CD14-positive monocyte (primary cell): ENCODE results near the gene ZNF543. TPM values are rescaled to one million over a fixed set of nuclear protein-coding genes. Genes with fewer than 3 reads are reported as not detected.

Experiments used
- DNase-seq, 3 donors: peaks; one replicate each; pipeline ENCODE4 v3.0.0-alpha.2; 2011 to 2022
- H2AFZ ChIP-seq: 2 replicates; pipeline ENCODE4 v1.6.0; 2012; ENCODE audit warnings: mild to moderate bottlenecking, low read depth, low read length, inconsistent platforms; ENCODE audit not compliant: insufficient read depth, poor library complexity, severe bottlenecking
- H3K27ac ChIP-seq, 2 donors: 1 replicate in 1 of 2; 2 replicates in 1 of 2; pipeline ENCODE4 v1.5.1; 2012 to 2013; ENCODE audit warnings: low read length in 2 of 2, control low read depth in 1 of 2, inconsistent platforms in 1 of 2, low read depth in 1 of 2, mild to moderate bottlenecking in 1 of 2
- H3K27me3 ChIP-seq, 2 donors: one replicate each; pipeline versions ENCODE4 v1.6.0 to v1.6.1; 2011 to 2013; ENCODE audit warnings: low read length in 2 of 2; ENCODE audit not compliant: control insufficient read depth in 2 of 2, insufficient read depth in 2 of 2
- H3K36me3 ChIP-seq, 2 donors: replicated peaks in 1 of 2; 1 replicate in 1 of 2; 2 replicates in 1 of 2; pipeline versions ENCODE4 v1.5.1 to v1.6.1; 2012 to 2013; ENCODE audit warnings: low read length in 2 of 2, control low read depth in 1 of 2, inconsistent platforms in 1 of 2, mild to moderate bottlenecking in 1 of 2; ENCODE audit not compliant: insufficient read depth in 2 of 2, control insufficient read depth in 1 of 2
- H3K4me1 ChIP-seq, 2 donors: 1 replicate in 1 of 2; 2 replicates in 1 of 2; pipeline versions ENCODE4 v1.5.1 to v1.6.1; 2012 to 2013; ENCODE audit warnings: low read length in 2 of 2, control low read depth in 1 of 2, inconsistent platforms in 1 of 2, mild to moderate bottlenecking in 1 of 2, moderate library complexity in 1 of 2; ENCODE audit not compliant: insufficient read depth in 2 of 2, control insufficient read depth in 1 of 2
- H3K4me2 ChIP-seq: replicated peaks from 2 replicates; pipeline ENCODE3; 2012; ENCODE audit warnings: low read length, moderate library complexity, mild to moderate bottlenecking; ENCODE audit not compliant: poor library complexity, severe bottlenecking; ENCODE audit errors: extremely low read depth
- H3K4me3 ChIP-seq, 3 experiments: fragments of 200-600 bp in 1 of 3; sonication (generic) in 1 of 3; replicated peaks in 1 of 3; 1 replicate in 2 of 3; 2 replicates in 1 of 3; pipeline ENCODE4 v1.5.1; 2011 to 2013; ENCODE audit warnings: low read length in 3 of 3, mild to moderate bottlenecking in 3 of 3, control low read depth in 2 of 3, low read depth in 2 of 3, inconsistent platforms in 1 of 3, moderate library complexity in 1 of 3
- H3K79me2 ChIP-seq: 2 replicates; pipeline ENCODE4 v1.6.0; 2012; ENCODE audit warnings: mild to moderate bottlenecking, control low read depth, inconsistent platforms, low read length, moderate library complexity; ENCODE audit not compliant: insufficient read depth
- H3K9ac ChIP-seq: 2 replicates; pipeline ENCODE4 v1.6.0; 2017; ENCODE audit warnings: low read length, mild to moderate bottlenecking; ENCODE audit not compliant: insufficient read depth, poor library complexity, severe bottlenecking
- H3K9me3 ChIP-seq, 2 donors: replicated peaks in 1 of 2; 1 replicate in 1 of 2; 2 replicates in 1 of 2; pipeline versions ENCODE4 v1.5.1 to v1.6.1; 2012 to 2013; ENCODE audit warnings: low read length in 2 of 2, control low read depth in 1 of 2; ENCODE audit not compliant: control insufficient read depth in 1 of 2, insufficient read depth in 1 of 2
- H4K20me1 ChIP-seq: 2 replicates; pipeline ENCODE4 v1.6.0; 2012; ENCODE audit warnings: mild to moderate bottlenecking, low read length, control low read depth, moderate library complexity; ENCODE audit not compliant: insufficient read depth
- H3K27ac Mint-ChIP-seq, 7 donors: one replicate each; pipeline ENCODE4 v1.8.0; 2020; ENCODE audit warnings: mild to moderate bottlenecking in 7 of 7, mixed read lengths in 7 of 7, moderate library complexity in 6 of 7, inconsistent platforms in 2 of 7
- H3K27me3 Mint-ChIP-seq, 3 donors: one replicate each; pipeline ENCODE4 v1.8.0; 2021 to 2022; ENCODE audit warnings: low read depth in 3 of 3, mild to moderate bottlenecking in 3 of 3, mixed read lengths in 3 of 3, moderate library complexity in 3 of 3, inconsistent platforms in 1 of 3
- H3K36me3 Mint-ChIP-seq, 2 donors: one replicate each; pipeline ENCODE4 v1.8.0; 2020; ENCODE audit warnings: mixed read lengths in 2 of 2, inconsistent platforms in 1 of 2, mild to moderate bottlenecking in 1 of 2
- H3K4me1 Mint-ChIP-seq: one replicate; pipeline ENCODE4 v1.8.0; 2020; ENCODE audit warnings: mild to moderate bottlenecking, mixed read lengths
- H3K4me3 Mint-ChIP-seq, 2 donors: one replicate each; pipeline ENCODE4 v1.8.0; 2020; ENCODE audit warnings: mild to moderate bottlenecking in 2 of 2, mixed read lengths in 2 of 2, moderate library complexity in 1 of 2
- H3K9me3 Mint-ChIP-seq, 7 donors: one replicate each; pipeline ENCODE4 v1.8.0; 2020 to 2022; ENCODE audit warnings: mixed read lengths in 7 of 7, mild to moderate bottlenecking in 6 of 7, moderate library complexity in 6 of 7, inconsistent platforms in 2 of 7
- WGBS: methylation state at CpG from one replicate; pipeline ENCODE4 v1.1.5; 2013; ENCODE audit warnings: missing lambda C conversion rate; ENCODE audit not compliant: insufficient coverage; 5-methylcytosine and 5-hydroxymethylcytosine counted together
- intact Hi-C, 2 donors: fragments of 100-400 bp; cut with micrococcal nuclease; formaldehyde crosslinking; loops; one replicate each; pipeline versions ENCODE4 v1.15.0 to v1.15.1; 2023
- polyA plus RNA-seq, 3 donors: library from polyadenylated mRNA; depleted of rRNA in 1 of 3; unstranded in 2 of 3; stranded (reverse) in 1 of 3; fragments of 300-500 nt in 2 of 3; fragments of >200 nt in 1 of 3; fragmentation: Illumina TruSeq in 2 of 3; gene quantifications; 1 replicate in 2 of 3; 2 replicates in 1 of 3; pipeline ENCODE4 v1.2.3, GENCODE V29; 2012 to 2021
- TF ChIP-seq, protein P1 (sequence below): fragments of 200-600 bp; IDR thresholded peaks from one replicate; pipeline ENCODE4 v1.8.0; 2022; ENCODE audit warnings: antibody characterized with exemption, mild to moderate bottlenecking

Gene ZNF543
- polyA plus RNA-seq, 3 donors: 0.85 to 1.1 (median 0.99) TPM

DNA sequence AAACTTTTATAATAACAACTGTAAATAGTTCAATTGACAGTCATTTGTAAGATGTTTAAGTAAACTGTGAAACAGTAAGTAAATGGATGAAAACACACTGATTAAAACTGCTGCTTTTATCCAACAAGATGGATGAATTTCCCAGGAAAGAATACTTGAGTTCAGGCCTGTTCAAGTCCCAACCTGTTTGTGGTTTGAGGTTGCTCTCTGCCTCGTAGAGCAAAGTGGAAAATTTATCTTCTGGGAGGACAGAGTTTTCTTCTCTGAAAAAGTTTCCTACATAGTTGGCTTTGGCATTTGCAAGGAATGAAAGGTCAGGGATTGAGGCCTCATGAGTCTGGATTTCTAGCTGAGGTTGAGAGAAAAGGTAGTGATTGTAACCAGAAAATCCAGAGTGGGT lies 15.2 kb upstream of the ZNF543 start:
- intact Hi-C loops: no loop called here
- Mint-ChIP-seq H3K4me3 (no peak overlapping the region), H3K27ac (no peak overlapping the region), H3K9me3 (peaks cover 0 to 18% (median 12%) of the 10 kb centered on the region in 7 donors), H3K36me3 (peaks cover 19 to 41% of the 10 kb centered on the region in 2 donors), H3K4me1 (no peaks in the 10 kb centered on the region), H3K27me3 (peaks cover 0 to 2% (median 0%) of the 10 kb centered on the region in 3 donors)
- WGBS: 0% methylated on average over 1 of the region's 1 CpG
- Histone ChIP-seq H3K27ac (no peak overlapping the region), H3K4me1 (no peaks in the 10 kb centered on the region), H3K79me2 (peaks cover 6% of the 10 kb centered on the region), H3K4me3 (no peak overlapping the region), H3K4me2 (no peak overlapping the region), H2AFZ (no peak overlapping the region), H3K36me3 (peaks cover 0 to 48% of the 10 kb centered on the region in 2 donors), H3K27me3 (no peaks in the 10 kb centered on the region), H3K9me3 (peaks cover 0 to 7% of the 10 kb centered on the region in 2 donors), H4K20me1 (no peaks in the 10 kb centered on the region), H3K9ac (no peak overlapping the region)
- no peak for DNase-seq
- TF ChIP-seq, protein P1, sequence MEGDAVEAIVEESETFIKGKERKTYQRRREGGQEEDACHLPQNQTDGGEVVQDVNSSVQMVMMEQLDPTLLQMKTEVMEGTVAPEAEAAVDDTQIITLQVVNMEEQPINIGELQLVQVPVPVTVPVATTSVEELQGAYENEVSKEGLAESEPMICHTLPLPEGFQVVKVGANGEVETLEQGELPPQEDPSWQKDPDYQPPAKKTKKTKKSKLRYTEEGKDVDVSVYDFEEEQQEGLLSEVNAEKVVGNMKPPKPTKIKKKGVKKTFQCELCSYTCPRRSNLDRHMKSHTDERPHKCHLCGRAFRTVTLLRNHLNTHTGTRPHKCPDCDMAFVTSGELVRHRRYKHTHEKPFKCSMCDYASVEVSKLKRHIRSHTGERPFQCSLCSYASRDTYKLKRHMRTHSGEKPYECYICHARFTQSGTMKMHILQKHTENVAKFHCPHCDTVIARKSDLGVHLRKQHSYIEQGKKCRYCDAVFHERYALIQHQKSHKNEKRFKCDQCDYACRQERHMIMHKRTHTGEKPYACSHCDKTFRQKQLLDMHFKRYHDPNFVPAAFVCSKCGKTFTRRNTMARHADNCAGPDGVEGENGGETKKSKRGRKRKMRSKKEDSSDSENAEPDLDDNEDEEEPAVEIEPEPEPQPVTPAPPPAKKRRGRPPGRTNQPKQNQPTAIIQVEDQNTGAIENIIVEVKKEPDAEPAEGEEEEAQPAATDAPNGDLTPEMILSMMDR: no peak

DNA sequence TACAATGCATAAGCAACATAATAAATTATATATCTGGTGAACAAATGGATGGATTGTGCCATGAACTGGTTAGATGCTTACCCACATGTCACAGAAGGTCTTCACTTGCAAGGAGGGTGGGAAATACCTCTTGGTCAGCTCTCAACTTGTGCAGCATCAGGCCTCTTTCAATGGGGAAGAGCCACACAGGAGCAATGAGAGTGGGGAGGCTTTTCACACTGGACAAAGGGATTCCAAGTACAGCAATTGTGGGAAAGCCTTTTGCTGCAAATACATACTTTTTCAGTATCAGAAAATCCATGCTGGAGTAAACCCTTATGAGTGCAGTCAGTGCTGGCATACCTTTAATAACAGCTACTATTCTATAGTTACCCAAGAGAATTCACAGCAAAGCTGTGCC lies 11.8 kb upstream of the ZNF543 start:
- Histone ChIP-seq H3K9ac (no peak overlapping the region), H3K27me3 (peaks cover 0 to 2% of the 10 kb centered on the region in 2 donors), H2AFZ (no peak overlapping the region), H3K36me3 (peaks cover 0 to 16% of the 10 kb centered on the region in 2 donors), H4K20me1 (no peaks in the 10 kb centered on the region), H3K4me2 (no peak overlapping the region), H3K4me1 (no peaks in the 10 kb centered on the region), H3K4me3 (no peak overlapping the region), H3K27ac (no peak overlapping the region), H3K79me2 (no peaks in the 10 kb centered on the region), H3K9me3 (peaks cover 0 to 7% of the 10 kb centered on the region in 2 donors)
- H3K36me3 Mint-ChIP-seq: peaks cover 7 to 12% of the 10 kb centered on the region in 2 donors
- DNase-seq: no peak
- TF ChIP-seq, protein P1: no peak
- H3K27ac Mint-ChIP-seq: no peak overlapping the region
- no peaks in the 10 kb centered on the region for H3K4me1 Mint-ChIP-seq
- H3K27me3 Mint-ChIP-seq: peaks cover 0 to 8% (median 6%) of the 10 kb centered on the region in 3 donors
- intact Hi-C loops: no loop called here
- H3K4me3 Mint-ChIP-seq: no peak overlapping the region
- H3K9me3 Mint-ChIP-seq: peaks cover 0 to 18% (median 12%) of the 10 kb centered on the region in 7 donors
